Activated T-cell treated with anti-CD3 and anti-CD28 coated beads, Interleukin-2, amount 50 U/mL, for 1 hour (primary cell): ENCODE results near the gene LZTR1.
"Not testable (repeated sequence)": the region's sequence is repeated elsewhere in the genome, so short reads cannot be mapped to it uniquely, and the experiment has no call there.

Experiments used
- DNase-seq: peaks from one replicate; pipeline ENCODE4 v3.0.0-alpha.2; 2020

LZTR1 gene

GRCh38 chr22:20981787-20982562 is at the start of gene LZTR1:
LZTR1 (plus strand) TSS chr22:20982297; CDS start chr22:20982372, 75 bp downstream.
- DNase-seq: peak; percentile 70

- DNase-seq: no peak
Observed at GRCh38 chr22:20933910-20934309, 48.2 kb upstream of the LZTR1 start.

- not testable (repeated sequence) for DNase-seq
Observed at GRCh38 chr22:20935049-20935448, 47.0 kb upstream of the LZTR1 start.

- not testable (repeated sequence) for DNase-seq
Observed at GRCh38 chr22:20935780-20936539, 46.1 kb upstream of the LZTR1 start.

GRCh38 chr22:20937031-20937793 is 44.9 kb upstream of the LZTR1 start:
- no peak for DNase-seq

GRCh38 chr22:20937794-20938671 is 44.1 kb upstream of the LZTR1 start:
- DNase-seq: no peak

- DNase-seq: not testable (repeated sequence)
Observed at GRCh38 chr22:20939457-20940185, 42.5 kb upstream of the LZTR1 start.

GRCh38 chr22:20940186-20940651 is 41.9 kb upstream of the LZTR1 start:
- no peak for DNase-seq

- no peak for DNase-seq
Observed at GRCh38 chr22:20940904-20941385, 41.2 kb upstream of the LZTR1 start.

GRCh38 chr22:20942203-20942902 is 39.7 kb upstream of the LZTR1 start:
- DNase-seq: not testable (repeated sequence)

- DNase-seq: no peak
Observed at GRCh38 chr22:20943104-20943933, 38.8 kb upstream of the LZTR1 start.

- no peak for DNase-seq
Observed at GRCh38 chr22:20944042-20944441, 38.1 kb upstream of the LZTR1 start.

- DNase-seq: no peak
Observed at GRCh38 chr22:20945578-20945934, 36.5 kb upstream of the LZTR1 start.

- DNase-seq: no peak
Observed at GRCh38 chr22:20946080-20946986, 35.8 kb upstream of the LZTR1 start.

GRCh38 chr22:20946991-20947390 is 35.1 kb upstream of the LZTR1 start:
- DNase-seq: no peak

GRCh38 chr22:20948450-20948849 is 33.6 kb upstream of the LZTR1 start:
- DNase-seq: no peak

GRCh38 chr22:20948989-20949388 is 33.1 kb upstream of the LZTR1 start:
- no peak for DNase-seq

GRCh38 chr22:20949698-20950183 is 32.4 kb upstream of the LZTR1 start:
- DNase-seq: no peak
